Stimulated activated CD4-positive, alpha-beta T cell treated with anti-CD3 and anti-CD28 coated beads, Interleukin-4, amount 100 ng/mL, for 4 hours (primary cell): ENCODE results near the gene CEMP1.
A peak's percentile ranks its signal among the peaks of the same experiment; 100 is the strongest.
"Not testable (repeated sequence)": the region's sequence is repeated elsewhere in the genome, so short reads cannot be mapped to it uniquely, and the experiment has no call there.

Experiments used
- DNase-seq, 2 experiments: peaks; one replicate each; pipeline ENCODE4 v3.0.0-alpha.2; 2020

The CEMP1 gene

GRCh38 chr16:2531371-2531695 is at the start of gene CEMP1:
Gene CEMP1, minus strand, starts transcription at chr16:2531408. Its CDS starts 335 bp downstream, at chr16:2531073.
- DNase-seq: no peak

GRCh38 chr16:2580818-2581217 is 49.6 kb upstream of the CEMP1 start:
- not testable (repeated sequence) for DNase-seq

GRCh38 chr16:2580143-2580542 is 48.9 kb upstream of the CEMP1 start:
- DNase-seq: not testable (repeated sequence)

- not testable (repeated sequence) for DNase-seq
These were observed 47.7 kb upstream of the CEMP1 start for GRCh38 chr16:2578905-2579304.

- not testable (repeated sequence) for DNase-seq
These were observed 45.8 kb upstream of the CEMP1 start for GRCh38 chr16:2577044-2577443.

GRCh38 chr16:2575839-2576238 is 44.6 kb upstream of the CEMP1 start:
- not testable (repeated sequence) for DNase-seq

GRCh38 chr16:2572704-2573103 is 41.5 kb upstream of the CEMP1 start:
- not testable (repeated sequence) for DNase-seq

- DNase-seq: not testable (repeated sequence)
These were observed 37.4 kb upstream of the CEMP1 start for GRCh38 chr16:2568573-2568972.

- DNase-seq: not testable (repeated sequence)
These were observed 36.3 kb upstream of the CEMP1 start for GRCh38 chr16:2567506-2567905.

GRCh38 chr16:2560798-2561133 is 29.6 kb upstream of the CEMP1 start:
- peak; percentile 55 to 59 for DNase-seq

- not testable (repeated sequence) for DNase-seq
These were observed 29.1 kb upstream of the CEMP1 start for GRCh38 chr16:2560131-2560797.

GRCh38 chr16:2557150-2557549 is 25.9 kb upstream of the CEMP1 start:
- not testable (repeated sequence) for DNase-seq

- DNase-seq: not testable (repeated sequence)
These were observed 23.7 kb upstream of the CEMP1 start for GRCh38 chr16:2554709-2555425.

GRCh38 chr16:2551420-2551889 is 20.2 kb upstream of the CEMP1 start:
- not testable (repeated sequence) for DNase-seq

GRCh38 chr16:2550283-2550878 is 19.2 kb upstream of the CEMP1 start:
- DNase-seq: not testable (repeated sequence)

GRCh38 chr16:2543771-2544170 is 12.6 kb upstream of the CEMP1 start:
- DNase-seq: not testable (repeated sequence)

GRCh38 chr16:2541409-2541808 is 10.2 kb upstream of the CEMP1 start:
- not testable (repeated sequence) for DNase-seq

- not testable (repeated sequence) for DNase-seq
These were observed 9.7 kb upstream of the CEMP1 start for GRCh38 chr16:2540912-2541311.

- DNase-seq: not testable (repeated sequence)
These were observed 8.7 kb upstream of the CEMP1 start for GRCh38 chr16:2539845-2540458.

- DNase-seq: not testable (repeated sequence)
These were observed 8.1 kb upstream of the CEMP1 start for GRCh38 chr16:2539192-2539844.

- DNase-seq: peak; percentile 90 to 96
These were observed 6.5 kb upstream of the CEMP1 start, which contains the start of gene PDPK1 for GRCh38 chr16:2537451-2538379. Gene PDPK1, plus strand, starts transcription at chr16:2538021. Its CDS starts 92 bp downstream, at chr16:2538113.

- no peak for DNase-seq
These were observed 4.4 kb upstream of the CEMP1 start for GRCh38 chr16:2535625-2536013.
